ENCODE data around the gene RBM4B.
"Not testable (repeated sequence)": the region's sequence is repeated elsewhere in the genome, so short reads cannot be mapped to it uniquely, and the experiment has no call there.

The RBM4B gene

GRCh38 chr11:66677599-66678375 is at the start of gene RBM4B:
TSS of gene RBM4B (minus strand) at chr11:66677887. CDS start at chr11:66677079, 808 bp downstream.
- in situ Hi-C loops (cut with MboI; ENCODE audit: low sequenced_read_pairs) = no loop called here

- in situ Hi-C loops (cut with MboI; ENCODE audit: low sequenced_read_pairs) = no loop called here
Measured at GRCh38 chr11:66725647-66726046, 48.0 kb upstream of the RBM4B start.

- in situ Hi-C loops (cut with MboI; ENCODE audit: low sequenced_read_pairs) = no loop called here
Measured at GRCh38 chr11:66725114-66725513, 47.4 kb upstream of the RBM4B start.

- in situ Hi-C loops (cut with MboI; ENCODE audit: low sequenced_read_pairs) = not testable (repeated sequence)
Measured at GRCh38 chr11:66724167-66724566, 46.5 kb upstream of the RBM4B start.

GRCh38 chr11:66723693-66724092 is 46.0 kb upstream of the RBM4B start:
- in situ Hi-C loops (cut with MboI; ENCODE audit: low sequenced_read_pairs) = no loop called here

GRCh38 chr11:66722745-66723651 is 45.3 kb upstream of the RBM4B start:
- in situ Hi-C loops (cut with MboI; ENCODE audit: low sequenced_read_pairs) = no loop called here

- in situ Hi-C loops (cut with MboI; ENCODE audit: low sequenced_read_pairs) = no loop called here
Measured at GRCh38 chr11:66721939-66722338, 44.3 kb upstream of the RBM4B start.

GRCh38 chr11:66720899-66721470 is 43.3 kb upstream of the RBM4B start:
- in situ Hi-C loops (cut with MboI; ENCODE audit: low sequenced_read_pairs) = no loop called here

GRCh38 chr11:66720223-66720898 is 42.7 kb upstream of the RBM4B start:
- in situ Hi-C loops (cut with MboI; ENCODE audit: low sequenced_read_pairs) = no loop called here

- in situ Hi-C loops (cut with MboI; ENCODE audit: low sequenced_read_pairs) = no loop called here
Measured at GRCh38 chr11:66719111-66719872, 41.6 kb upstream of the RBM4B start.

- in situ Hi-C loops (cut with MboI; ENCODE audit: low sequenced_read_pairs) = no loop called here
Measured at GRCh38 chr11:66718320-66718971, 40.8 kb upstream of the RBM4B start.

- in situ Hi-C loops (cut with MboI; ENCODE audit: low sequenced_read_pairs) = no loop called here
Measured at GRCh38 chr11:66717925-66718319, 40.2 kb upstream of the RBM4B start.

- in situ Hi-C loops (cut with MboI; ENCODE audit: low sequenced_read_pairs) = no loop called here
Measured at GRCh38 chr11:66716996-66717395, 39.3 kb upstream of the RBM4B start.

GRCh38 chr11:66715346-66716085 is 37.8 kb upstream of the RBM4B start:
- in situ Hi-C loops (cut with MboI; ENCODE audit: low sequenced_read_pairs) = no loop called here

GRCh38 chr11:66713746-66714480 is 36.2 kb upstream of the RBM4B start:
- in situ Hi-C loops (cut with MboI; ENCODE audit: low sequenced_read_pairs) = no loop called here

- in situ Hi-C loops (cut with MboI; ENCODE audit: low sequenced_read_pairs) = no loop called here
Measured at GRCh38 chr11:66710384-66710930, 32.8 kb upstream of the RBM4B start.

GRCh38 chr11:66708701-66709100 is 31.0 kb upstream of the RBM4B start:
- in situ Hi-C loops (cut with MboI; ENCODE audit: low sequenced_read_pairs) = no loop called here

- in situ Hi-C loops (cut with MboI; ENCODE audit: low sequenced_read_pairs) = no loop called here
Measured at GRCh38 chr11:66708094-66708493, 30.4 kb upstream of the RBM4B start.
